Right atrium auricular region (tissue), 2 donors: ENCODE data around the gene BOC. TPM values are rescaled to one million over a fixed set of nuclear protein-coding genes. Genes with fewer than 3 reads are reported as not detected.

Experiments
- DNase-seq: peaks from one replicate; pipeline ENCODE4 v3.0.0-alpha.2; 2019; ENCODE audit warnings: low spot score
- H3K27ac ChIP-seq, 2 donors: fragments of 200-600 bp; sonication (generic); 1 replicate in 1 of 2; 2 replicates in 1 of 2; pipeline ENCODE4 v1.5.1; 2016 to 2019
- H3K27me3 ChIP-seq, 2 donors: fragments of 200-600 bp; sonication (generic); one replicate each; pipeline versions ENCODE4 v1.5.1 to v1.6.0; 2017 to 2019
- H3K36me3 ChIP-seq: fragments of 200-600 bp; sonication (generic); one replicate; pipeline ENCODE4 v1.5.1; 2016
- H3K4me1 ChIP-seq, 2 donors: fragments of 200-600 bp; sonication (generic); one replicate each; pipeline versions ENCODE4 v1.5.1 to v1.6.0; 2017 to 2019
- H3K4me3 ChIP-seq, 2 donors: fragments of 200-600 bp; sonication (generic); 1 replicate in 1 of 2; 2 replicates in 1 of 2; pipeline ENCODE4 v1.5.1; 2017 to 2019; ENCODE audit warnings: mild to moderate bottlenecking in 1 of 2, moderate library complexity in 1 of 2
- H3K9me3 ChIP-seq, 2 donors: fragments of 200-600 bp; sonication (generic); one replicate each; pipeline ENCODE4 v1.5.1; 2019
- total RNA-seq, 2 donors: library from RNA; depleted of rRNA; stranded (reverse); fragments of >200 nt; gene quantifications; one replicate each; pipeline ENCODE4 v1.1.0, GENCODE V29; 2016
- TF ChIP-seq, protein P1 (sequence below), 2 donors: fragments of 200-600 bp; sonication (generic); IDR thresholded peaks; one replicate each; pipeline ENCODE4 v1.5.1; 2019; ENCODE audit warnings: antibody characterized with exemption in 2 of 2

Gene BOC
- total RNA-seq, 2 donors from 2014 or later, result 10.6 to 15.4 TPM

DNA sequence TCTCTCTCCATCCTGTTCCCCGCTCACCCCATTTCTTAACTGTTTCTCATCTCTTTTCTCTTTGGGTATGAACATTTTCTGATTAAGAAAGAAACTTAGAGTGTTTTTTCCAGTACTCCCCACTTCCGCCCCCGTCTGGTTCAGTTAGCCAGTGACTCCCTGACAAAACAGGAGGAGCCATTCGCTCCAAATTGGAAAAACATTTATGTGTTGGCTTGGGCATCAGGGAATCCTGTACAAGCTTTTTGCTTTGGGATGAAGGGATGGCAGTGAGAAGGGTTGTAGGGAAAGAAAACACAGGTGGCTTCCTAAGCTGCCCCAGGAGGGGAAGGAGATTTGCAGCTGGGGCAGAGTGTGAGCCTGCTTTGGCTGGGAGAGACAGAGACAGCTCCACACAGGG lies 47.0 kb downstream of the BOC start:
- TF ChIP-seq, protein P1, sequence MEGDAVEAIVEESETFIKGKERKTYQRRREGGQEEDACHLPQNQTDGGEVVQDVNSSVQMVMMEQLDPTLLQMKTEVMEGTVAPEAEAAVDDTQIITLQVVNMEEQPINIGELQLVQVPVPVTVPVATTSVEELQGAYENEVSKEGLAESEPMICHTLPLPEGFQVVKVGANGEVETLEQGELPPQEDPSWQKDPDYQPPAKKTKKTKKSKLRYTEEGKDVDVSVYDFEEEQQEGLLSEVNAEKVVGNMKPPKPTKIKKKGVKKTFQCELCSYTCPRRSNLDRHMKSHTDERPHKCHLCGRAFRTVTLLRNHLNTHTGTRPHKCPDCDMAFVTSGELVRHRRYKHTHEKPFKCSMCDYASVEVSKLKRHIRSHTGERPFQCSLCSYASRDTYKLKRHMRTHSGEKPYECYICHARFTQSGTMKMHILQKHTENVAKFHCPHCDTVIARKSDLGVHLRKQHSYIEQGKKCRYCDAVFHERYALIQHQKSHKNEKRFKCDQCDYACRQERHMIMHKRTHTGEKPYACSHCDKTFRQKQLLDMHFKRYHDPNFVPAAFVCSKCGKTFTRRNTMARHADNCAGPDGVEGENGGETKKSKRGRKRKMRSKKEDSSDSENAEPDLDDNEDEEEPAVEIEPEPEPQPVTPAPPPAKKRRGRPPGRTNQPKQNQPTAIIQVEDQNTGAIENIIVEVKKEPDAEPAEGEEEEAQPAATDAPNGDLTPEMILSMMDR (IDR thresholded peaks at IDR 0.05), result no peak
- H3K4me1 ChIP-seq, result peaks cover 0 to 26% of the 10 kb centered on the region in 2 donors
- peak overlapping the region in 1 of 2 donors; percentile 40 for H3K27ac ChIP-seq
- H3K4me3 ChIP-seq, result no peak overlapping the region
- H3K36me3 ChIP-seq, result no peaks in the 10 kb centered on the region
- H3K27me3 ChIP-seq, result no peaks in the 10 kb centered on the region
- DNase-seq, result no peak
- H3K9me3 ChIP-seq, result no peaks in the 10 kb centered on the region

DNA sequence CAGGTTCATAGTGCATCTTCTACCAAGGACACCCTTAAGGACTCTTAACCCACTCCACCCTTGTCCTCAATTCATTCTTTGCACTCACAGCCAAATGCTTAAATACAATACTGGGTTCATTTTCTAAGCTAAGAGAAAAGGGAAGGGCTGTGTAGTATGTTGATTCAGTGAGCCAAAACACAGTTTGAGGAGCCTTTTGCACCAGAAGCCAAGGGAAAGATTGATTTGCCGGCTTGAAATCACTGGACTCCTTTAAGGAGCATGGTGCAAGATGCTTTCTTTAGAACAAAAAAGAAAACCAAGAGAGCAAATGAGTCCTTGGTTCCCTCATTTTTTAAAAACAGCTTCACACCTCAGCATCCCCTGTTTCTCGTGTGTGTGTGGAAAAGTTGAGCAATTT lies 47.8 kb downstream of the BOC start:
- no peaks in the 10 kb centered on the region for H3K9me3 ChIP-seq
- no peaks in the 10 kb centered on the region for H3K27me3 ChIP-seq
- no peak for DNase-seq
- H3K4me1 ChIP-seq, result peaks cover 0 to 23% of the 10 kb centered on the region in 2 donors
- H3K36me3 ChIP-seq, result no peaks in the 10 kb centered on the region
- no peak overlapping the region for H3K27ac ChIP-seq
- no peak overlapping the region for H3K4me3 ChIP-seq
- TF ChIP-seq, protein P1 (IDR thresholded peaks at IDR 0.05), result no peak

DNA sequence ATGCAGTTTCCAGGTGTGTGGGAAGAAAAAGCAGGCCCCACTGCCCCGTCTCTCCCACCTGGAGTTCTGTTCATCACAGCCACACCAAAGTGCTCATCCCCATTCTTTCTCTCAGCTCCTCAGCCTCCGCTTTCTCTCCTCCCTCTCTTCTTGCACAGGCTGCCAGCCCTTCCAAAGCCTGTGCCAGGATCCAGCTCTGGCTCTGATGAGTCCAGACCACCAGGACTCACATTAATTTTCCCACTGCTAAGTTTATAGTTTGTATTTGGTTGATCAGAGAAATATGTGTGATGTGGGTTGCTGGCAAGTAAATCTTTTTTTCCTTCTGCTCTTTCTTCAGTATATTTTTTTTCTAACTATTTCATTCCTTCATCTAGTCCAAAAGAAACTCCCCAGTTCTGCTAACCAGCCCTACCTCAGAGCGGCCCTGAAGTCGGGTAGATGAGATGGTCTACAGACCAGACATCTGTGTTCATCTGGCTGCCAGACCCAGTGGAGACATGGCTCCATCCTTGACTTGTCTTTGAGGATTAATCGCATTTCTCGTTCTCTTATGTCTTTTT lies 49.8 kb downstream of the BOC start:
- Histone ChIP-seq H3K4me1 (peaks cover 0 to 17% of the 10 kb centered on the region in 2 donors), H3K4me3 (no peak overlapping the region), H3K36me3 (no peaks in the 10 kb centered on the region), H3K27ac (peak overlapping the region; percentile 48 to 74), H3K27me3 (no peaks in the 10 kb centered on the region), H3K9me3 (no peaks in the 10 kb centered on the region)
- TF ChIP-seq, protein P1 (IDR thresholded peaks at IDR 0.05), result no peak
- no peak for DNase-seq

DNA sequence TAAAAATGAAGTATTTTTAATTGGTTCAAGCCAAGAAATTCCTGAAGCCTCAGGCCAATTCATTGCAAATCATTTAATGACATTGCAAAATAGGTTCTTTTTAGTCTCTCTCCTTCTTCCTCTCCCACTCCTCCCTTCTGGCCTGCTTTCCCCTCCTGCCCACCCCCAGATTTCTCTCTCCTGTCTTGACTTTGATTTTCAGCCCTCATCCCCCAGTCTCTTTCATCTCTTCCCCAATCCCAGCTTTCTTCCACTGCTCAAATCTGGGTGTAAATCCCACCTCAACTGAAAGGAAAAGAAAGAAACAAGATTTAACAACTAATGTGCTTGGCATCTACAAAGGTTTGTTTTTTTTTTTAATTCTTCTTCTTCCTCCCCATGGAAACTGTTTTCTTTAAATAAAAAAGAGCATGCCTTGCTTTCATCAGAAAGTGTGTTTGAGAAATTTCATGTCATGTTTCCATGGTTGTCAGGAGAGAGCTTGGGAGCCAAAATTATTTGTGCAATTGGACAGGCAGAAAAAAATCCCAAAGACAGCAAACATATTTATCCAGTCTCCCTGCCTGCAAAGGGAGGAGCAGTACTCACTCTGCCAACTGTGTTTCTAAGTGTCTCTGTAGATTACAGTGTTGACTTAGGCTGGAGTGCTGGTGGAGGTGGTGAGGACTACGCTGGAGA lies 50.4 kb downstream of the BOC start:
- Histone ChIP-seq H3K9me3 (no peaks in the 10 kb centered on the region), H3K27me3 (no peaks in the 10 kb centered on the region), H3K36me3 (no peaks in the 10 kb centered on the region), H3K27ac (peak overlapping the region; percentile 48 to 74), H3K4me1 (peaks cover 0 to 17% of the 10 kb centered on the region in 2 donors), H3K4me3 (no peak overlapping the region)
- DNase-seq, result no peak
- TF ChIP-seq, protein P1 (IDR thresholded peaks at IDR 0.05), result no peak

DNA sequence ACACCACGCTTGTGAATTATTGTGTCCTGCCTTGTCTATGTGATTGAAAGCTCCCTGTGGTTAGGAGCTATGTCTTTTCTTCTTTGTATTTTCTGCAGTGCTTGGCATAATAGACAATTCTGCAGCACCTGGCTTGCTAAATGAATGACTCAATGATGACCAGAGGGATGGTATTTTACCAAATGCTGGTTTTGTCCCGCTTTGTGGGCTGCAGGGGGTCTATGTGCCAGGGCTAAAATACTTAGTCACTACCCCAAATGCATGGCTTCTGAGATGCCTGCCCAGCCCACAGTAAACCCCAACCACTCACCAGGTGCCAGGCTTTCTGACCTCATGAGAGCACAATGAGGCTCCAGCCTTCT lies 50.9 kb downstream of the BOC start:
- Histone ChIP-seq H3K4me1 (peaks cover 0 to 17% of the 10 kb centered on the region in 2 donors), H3K4me3 (no peak overlapping the region), H3K9me3 (no peaks in the 10 kb centered on the region), H3K27ac (no peak overlapping the region), H3K27me3 (no peaks in the 10 kb centered on the region), H3K36me3 (no peaks in the 10 kb centered on the region)
- no peak for DNase-seq
- TF ChIP-seq, protein P1 (IDR thresholded peaks at IDR 0.05), result no peak
